Activated CD4-positive, CD25-positive, alpha-beta regulatory T cell (primary cell): Measurements from ENCODE around the gene GRM4.

Experiments
- DNase-seq, 4 experiments: peaks; one replicate each; lab custom pipeline; 2025; lab: John Stamatoyannopoulos, UW

The GRM4 gene

DNA sequence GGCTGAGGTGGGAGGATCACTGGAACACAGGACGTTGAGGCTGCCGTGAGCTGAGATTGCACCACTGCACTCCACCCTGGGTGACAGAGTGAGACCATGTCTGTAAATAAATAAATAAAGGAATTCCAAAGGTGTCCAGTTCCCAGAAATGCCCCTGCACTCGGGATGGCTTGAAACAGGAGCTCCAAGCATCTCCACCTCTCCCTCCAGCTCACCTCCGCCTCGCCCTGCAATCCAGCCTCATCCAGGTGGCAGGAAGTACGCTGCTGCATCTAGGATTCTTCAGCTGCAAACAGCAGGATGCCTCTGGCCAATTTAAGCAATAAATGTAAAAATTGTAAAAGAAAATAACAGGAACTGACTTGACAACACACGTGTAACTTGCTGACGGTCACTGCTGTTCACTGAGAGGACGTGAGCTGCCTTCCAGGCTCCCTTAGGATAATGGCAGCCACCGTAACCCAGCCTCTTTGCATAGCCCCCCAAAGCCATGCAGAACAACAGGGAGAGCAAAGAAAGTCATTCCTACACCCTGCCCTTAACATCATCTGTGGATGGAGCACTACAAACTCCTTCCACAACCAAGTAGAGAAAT is 11.4 kb upstream of the GRM4 start:
- DNase-seq = no peak

- no peak for DNase-seq
These were observed 9.8 kb upstream of the GRM4 start for GRCh38 chr6:34155471-34156300.

DNA sequence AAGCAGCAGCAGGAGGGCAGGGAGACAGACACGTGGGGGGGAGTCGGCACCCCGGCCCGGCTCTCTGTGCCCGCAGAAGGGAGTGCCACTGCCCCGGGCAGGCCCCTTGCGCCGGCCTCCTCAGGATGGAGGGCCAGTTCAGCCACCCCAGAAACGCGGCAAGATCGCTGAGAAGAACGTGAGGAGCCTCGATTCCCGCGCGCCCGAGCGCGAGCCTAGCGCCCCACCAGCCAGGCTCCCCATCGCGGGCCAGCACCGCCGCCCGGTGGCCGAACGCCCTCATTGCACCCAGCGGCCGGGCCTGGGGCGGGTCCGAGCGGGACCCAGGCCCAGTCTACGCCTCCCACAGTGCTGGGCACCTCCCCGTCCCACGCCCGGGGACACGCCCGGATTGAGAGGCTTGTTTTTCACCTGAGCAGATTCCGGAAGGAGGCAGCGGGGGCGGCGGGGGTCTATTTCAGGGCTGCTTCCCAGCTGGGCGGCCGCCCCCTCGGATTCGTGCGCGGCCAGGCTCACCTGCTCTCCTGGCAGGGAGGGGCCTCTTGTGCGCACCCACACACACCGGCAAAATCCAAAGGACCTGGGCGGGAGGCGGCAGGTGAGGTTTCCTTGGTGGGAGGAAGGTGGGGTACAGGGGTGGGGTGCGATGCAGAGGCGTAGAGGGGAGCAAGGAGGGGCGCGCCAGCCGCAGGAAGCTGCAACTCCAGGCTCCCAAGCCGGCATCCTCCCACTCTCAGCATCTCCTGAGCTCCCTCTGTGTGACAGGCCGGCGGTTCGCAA is 9.0 kb upstream of the GRM4 start:
- peak; percentile 34 to 51 (median 38) for DNase-seq

GRCh38 chr6:34152806-34153520 is 7.1 kb upstream of the GRM4 start:
- no peak for DNase-seq

DNA sequence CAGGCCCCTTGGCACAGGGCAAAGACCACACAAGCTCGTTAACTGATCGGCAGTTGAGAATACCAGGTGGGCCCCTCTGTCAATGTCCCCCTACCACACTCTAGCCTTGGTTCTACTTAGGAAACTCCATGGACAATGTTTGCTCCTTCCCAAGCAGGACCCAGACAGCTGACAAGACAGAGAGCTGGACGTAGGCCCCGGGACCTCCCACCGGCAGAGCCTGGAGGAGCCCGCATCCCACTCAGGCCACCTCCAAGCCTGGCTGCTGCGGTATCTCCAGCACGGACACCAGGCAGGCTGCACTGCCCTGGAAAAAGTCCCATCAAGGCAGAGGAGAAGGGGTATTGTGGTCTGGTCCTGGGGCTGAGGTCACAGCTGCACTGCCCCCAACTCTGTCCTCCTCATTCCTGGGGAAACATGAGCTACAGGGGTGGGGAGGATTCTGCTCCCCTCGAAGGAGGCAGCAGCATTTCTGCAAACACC is 6.2 kb upstream of the GRM4 start:
- DNase-seq = no peak

GRCh38 chr6:34151321-34152041 is 5.6 kb upstream of the GRM4 start:
- DNase-seq = no peak

GRCh38 chr6:34150766-34151165 is 4.9 kb upstream of the GRM4 start:
- DNase-seq = no peak

GRCh38 chr6:34149831-34150400 is 4.0 kb upstream of the GRM4 start:
- no peak for DNase-seq

DNA sequence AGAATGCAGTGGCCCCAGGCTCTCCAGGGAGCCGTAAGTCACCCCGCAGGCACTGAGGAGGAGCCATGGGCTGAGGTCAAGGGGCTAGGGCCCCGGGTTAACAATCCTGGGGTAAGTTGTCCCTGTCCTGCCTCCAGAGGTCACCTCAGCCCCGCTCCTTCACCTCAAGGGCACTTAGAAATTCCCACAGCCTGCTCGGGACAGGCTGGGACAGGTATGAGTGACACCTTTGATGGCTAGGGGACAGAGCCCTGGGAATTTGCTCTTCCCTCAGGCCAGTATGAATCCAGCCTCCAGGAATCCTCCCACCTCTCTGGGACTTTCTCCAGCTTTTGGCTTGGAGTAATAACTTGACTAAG is 3.5 kb upstream of the GRM4 start:
- no peak for DNase-seq

DNA sequence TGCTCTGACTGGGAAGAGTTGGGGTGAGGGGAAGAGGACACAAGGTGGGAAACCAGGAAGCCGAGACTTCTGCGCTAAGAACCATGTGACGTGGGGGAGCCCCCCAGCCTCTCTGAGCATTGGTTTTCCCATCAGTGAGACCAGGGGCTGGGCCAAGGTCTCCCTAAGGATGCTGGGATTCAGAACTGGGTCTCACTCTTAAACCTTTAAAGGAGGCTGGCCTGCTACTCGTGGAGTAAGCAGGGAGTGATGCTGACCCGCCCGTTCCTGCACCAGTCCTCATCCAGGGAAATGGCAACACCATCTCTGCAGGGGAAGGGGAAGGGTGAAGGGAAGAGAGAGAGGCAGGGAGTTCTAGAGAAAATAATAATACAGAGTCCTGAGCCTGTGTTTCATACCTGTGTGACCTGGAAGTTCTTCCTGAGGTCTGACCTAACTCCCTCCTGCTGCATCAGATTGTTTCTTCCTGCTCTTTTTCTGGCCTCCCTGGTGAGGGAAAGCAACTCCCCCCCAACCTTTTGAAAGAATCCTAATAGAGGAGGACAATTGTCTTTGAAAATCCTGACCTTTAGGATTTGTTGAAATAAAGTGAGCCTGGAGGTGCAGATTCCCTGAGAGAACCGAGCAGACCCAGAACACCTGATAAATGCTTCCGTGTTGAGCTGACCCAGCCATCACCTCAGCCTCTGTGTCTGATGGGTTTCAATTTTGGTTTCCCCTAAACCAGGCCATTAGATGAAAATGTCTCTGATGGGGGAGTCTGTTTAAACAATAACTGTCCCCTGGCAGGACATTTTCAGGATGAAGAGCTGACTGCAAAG is 3.0 kb upstream of the GRM4 start:
- no peak for DNase-seq

DNA sequence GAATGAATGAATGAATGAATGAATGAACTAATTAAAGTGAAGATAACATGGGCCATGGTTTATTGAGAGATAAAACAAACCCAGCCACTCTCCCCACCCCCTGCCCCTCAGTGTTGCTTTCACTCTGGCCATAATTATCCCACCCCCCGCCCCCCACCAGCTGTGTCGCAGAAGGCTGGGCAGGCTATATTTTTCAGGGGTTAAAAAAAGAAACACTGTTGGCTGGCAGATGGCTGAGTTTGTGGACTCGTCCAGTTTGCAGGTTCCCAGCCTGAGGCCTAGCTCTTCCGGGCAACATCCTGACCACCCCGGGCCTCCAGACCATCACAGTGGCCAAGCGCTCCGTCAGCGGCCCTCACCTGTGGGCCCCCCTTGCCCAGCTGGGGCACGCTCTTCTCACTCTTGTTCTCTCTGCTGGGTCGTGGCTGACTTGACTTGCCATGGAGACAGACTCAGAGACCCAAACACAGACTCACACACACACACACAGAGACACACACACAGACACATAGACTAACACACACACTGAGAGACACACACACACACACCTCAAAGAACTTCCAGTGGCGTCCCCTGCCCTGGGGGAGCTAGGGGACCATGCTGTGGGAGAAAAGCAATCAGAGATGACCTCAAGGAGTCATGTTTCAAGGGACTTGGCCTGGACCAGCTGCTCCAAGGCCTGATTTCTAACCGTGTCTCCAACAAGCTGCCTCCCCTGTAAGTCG is 2.2 kb upstream of the GRM4 start:
- no peak for DNase-seq

GRCh38 chr6:34146801-34147592 is 1.1 kb upstream of the GRM4 start:
- DNase-seq = no peak

DNA sequence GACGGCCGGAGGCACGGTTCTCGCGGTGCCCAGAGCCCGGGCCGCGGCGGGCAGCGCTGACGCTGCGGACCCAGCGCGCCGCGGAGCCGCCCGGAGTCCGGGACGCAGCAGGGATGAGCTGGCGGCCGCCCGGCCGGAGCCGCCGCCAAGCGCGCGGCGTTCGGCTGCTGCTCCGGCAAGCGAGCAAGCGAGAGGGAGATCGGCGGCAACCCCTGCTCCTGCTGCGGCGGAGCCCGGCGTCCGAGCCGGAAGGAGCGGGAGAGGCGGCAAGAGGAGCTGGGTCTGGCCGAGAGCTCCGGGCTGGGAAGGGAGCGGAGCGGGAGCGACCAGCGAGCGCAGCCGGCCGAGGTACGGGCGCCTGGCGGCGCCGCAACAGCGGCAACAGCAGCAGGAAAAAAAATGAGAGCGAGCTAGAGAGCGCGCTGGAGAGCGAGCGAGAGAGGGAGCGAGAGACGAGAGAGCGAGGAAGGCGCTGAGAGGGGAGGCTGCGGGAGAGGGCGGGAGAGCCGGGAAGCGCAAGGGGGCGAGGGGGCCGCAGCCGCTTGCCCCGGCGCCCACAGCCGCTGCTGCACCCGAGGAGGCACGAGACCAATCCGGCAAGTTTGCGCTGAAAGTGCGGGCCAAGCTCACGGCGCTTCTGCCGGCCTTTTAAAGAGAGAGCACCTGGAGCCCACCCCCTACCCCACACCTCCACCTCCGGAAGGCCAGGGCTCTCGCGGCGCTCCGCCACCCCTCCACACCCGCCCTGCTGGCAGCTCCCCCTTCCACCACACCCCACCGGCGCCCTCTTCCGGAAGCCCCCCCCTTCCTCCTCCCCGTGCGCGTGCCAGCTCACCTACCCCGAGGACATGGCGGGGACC is 496 bp downstream of the GRM4 start:
- DNase-seq = no peak

GRCh38 chr6:34144581-34145160 is 1.2 kb downstream of the GRM4 start:
- DNase-seq = no peak

DNA sequence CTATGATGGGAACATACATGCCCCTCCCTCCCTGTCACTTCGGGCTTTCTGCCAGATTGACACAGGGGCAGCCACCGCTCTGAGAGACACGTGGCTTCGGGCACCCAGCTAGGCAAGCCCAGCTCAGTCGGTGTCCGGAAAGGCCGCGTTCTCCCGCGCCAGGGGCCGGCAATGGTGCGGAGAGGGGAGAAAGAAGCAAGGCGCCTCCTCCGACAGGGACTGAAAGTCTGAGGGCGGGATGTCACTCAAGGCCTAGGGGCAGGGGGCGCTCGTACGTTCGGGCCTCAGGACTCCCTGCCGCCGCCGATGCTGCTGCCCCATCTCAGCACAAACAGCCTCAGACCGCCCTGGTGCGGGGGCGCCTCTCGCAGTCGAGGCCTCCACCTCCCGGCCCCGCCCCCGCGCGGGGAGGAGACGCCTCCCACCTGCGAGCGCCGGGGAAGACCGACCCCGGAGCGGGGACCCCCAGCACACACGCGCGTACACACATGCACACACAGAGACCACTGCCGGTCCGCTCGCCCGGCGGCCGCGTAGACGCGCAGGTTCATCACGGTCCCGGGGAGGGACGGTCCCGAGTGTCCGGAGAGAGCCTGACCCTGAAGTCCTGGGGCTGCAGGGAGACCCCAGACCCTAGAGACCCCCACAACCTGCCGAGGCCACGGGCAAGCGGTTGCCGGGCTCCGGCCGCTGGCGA is 1.9 kb downstream of the GRM4 start:
- peak in 1 of 4 experiments; percentile 10 for DNase-seq

DNA sequence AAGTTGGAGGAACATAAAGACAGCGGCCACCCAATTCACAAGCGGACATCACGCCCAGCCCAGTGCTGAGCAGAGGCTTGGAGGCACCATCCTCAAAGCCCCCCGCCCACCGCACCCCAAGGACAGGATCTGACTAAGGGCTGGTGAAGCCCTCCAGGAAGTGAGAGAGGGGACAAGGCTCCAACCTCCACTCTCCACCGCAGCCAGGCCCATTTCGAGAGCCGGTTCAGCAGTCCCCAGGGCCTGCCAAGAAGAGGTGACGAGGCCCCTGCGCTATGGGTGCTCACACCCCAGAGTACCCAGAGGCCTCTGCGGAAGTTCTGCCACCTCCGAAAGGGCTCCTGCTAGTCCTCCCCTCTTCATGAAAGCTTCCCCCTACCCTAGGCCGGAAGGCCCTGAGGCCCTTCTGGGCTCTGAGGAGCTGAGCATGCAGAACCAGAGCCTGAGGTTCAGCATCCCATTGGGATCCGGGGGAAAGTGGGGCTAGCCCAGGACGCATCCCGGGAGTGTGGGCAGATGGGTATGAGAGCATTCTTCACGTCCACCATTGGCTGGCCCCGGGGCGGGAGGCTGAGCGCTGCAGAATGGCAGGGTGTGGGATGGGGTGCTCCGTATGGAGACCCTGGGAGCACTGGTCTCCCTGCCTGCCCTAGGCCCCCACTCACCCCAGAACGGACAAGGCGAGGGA is 2.5 kb downstream of the GRM4 start:
- no peak for DNase-seq
